ENCODE data around the gene NDUFC2. TPM values are rescaled to one million over a fixed set of nuclear protein-coding genes. Genes with fewer than 3 reads are reported as not detected.
A peak's percentile ranks its signal among the peaks of the same experiment; 100 is the strongest.

Gene NDUFC2
- total and polyA plus RNA-seq, 2 experiments from 2014 or later, result 122 to 711 TPM

DNA sequence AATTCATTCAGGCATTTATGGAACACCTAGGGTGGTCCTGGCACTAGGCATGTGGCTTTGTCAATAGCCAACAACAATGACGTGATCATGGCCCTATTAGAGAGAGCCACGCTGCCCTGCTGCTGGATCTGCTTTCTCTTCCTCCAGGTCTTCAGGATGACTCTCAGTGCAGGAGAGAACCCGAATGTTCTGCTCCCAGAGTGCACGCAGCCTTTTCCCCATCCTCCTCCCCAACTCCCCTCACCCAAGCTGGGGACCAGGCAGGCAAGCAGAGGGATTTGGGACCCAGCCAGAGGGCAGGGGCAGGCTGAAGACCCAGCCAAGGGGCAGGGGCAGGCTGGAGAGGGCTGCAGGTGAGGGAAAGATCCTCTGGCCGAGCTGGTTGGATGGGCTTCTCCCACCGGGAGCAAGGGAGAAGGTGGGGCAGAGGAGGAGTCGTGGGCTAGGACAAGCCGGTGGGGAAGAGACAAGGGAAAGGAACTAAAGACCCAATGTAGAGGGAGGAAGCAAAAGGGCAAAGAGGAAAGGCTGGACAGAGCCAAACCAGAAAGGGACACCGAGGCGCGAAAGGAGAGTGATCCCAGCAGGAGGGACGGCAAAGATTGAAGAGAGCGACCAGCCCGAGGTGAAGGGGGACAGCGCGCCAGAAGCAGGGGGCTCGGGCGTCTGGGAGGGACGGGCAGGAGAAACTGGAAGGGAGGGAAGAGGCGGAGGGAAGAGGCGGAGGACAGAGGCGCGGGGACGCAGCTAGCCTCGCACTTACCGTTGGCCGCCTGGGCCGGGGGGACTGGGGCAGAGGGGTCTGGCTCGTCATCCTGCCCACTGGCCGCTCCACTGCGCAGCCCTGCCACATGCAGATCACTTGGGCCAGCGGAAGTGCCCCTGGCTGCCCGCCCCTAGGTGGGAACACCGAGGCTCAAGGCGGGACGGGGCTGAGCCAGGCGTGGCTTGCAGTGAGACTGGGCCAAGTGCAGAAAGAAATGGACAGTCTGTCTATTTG is 57.0 kb downstream of the NDUFC2 start, which contains the start of gene KCTD14:
Gene KCTD14, minus strand, starts transcription at position 880 of the 1,000 bp plus-strand sequence. Its CDS starts 27 bp downstream, at position 853.
- Histone ChIP-seq H3K4me3 (peak within 1 kb of the TSS; percentile 71), H4K20me1 (replicated peaks; ENCODE audit: insufficient read depth) (no peaks in the 10 kb centered on the region), H3K36me3 (ENCODE audit: insufficient read depth) (no peaks in the 10 kb centered on the region), H3F3A (replicated peaks; ENCODE audit: low read depth) (peaks cover 9% of the 10 kb centered on the region), H3K9me2 (ENCODE audit: insufficient read depth) (no peaks in the 10 kb centered on the region), H3K79me2 (replicated peaks; ENCODE audit: insufficient read depth) (no peaks in the 10 kb centered on the region; the same call in 1 of the 2 replicates), H3K4me2 (peak within 1 kb of the TSS; percentile 88), H3K27ac (ENCODE audit: low read depth) (peak within 1 kb of the TSS; percentile 84; the same call in 1 of the 2 replicates), H2AFZ (peak within 1 kb of the TSS; percentile 93), H3K4me1 (ENCODE audit: insufficient read depth) (peaks cover 7% of the 10 kb centered on the region; the same call in 1 of the 2 replicates), H3K27me3 (ENCODE audit: insufficient read depth) (no peaks in the 10 kb centered on the region)
- Mint-ChIP-seq H3K9me3 (peaks cover 3% of the 10 kb centered on the region), H3K4me1 (peaks cover 19% of the 10 kb centered on the region), H3K27me3 (ENCODE audit: insufficient read depth, low read depth, poor library complexity) (no peaks in the 10 kb centered on the region), H3K36me3 (ENCODE audit: low read depth) (no peaks in the 10 kb centered on the region), H3K27ac (peak within 1 kb of the TSS; percentile 61), H3K4me3 (peak within 1 kb of the TSS; percentile 85)
- ATAC-seq, result peak; percentile 92
- TF ChIP-seq, protein P1, sequence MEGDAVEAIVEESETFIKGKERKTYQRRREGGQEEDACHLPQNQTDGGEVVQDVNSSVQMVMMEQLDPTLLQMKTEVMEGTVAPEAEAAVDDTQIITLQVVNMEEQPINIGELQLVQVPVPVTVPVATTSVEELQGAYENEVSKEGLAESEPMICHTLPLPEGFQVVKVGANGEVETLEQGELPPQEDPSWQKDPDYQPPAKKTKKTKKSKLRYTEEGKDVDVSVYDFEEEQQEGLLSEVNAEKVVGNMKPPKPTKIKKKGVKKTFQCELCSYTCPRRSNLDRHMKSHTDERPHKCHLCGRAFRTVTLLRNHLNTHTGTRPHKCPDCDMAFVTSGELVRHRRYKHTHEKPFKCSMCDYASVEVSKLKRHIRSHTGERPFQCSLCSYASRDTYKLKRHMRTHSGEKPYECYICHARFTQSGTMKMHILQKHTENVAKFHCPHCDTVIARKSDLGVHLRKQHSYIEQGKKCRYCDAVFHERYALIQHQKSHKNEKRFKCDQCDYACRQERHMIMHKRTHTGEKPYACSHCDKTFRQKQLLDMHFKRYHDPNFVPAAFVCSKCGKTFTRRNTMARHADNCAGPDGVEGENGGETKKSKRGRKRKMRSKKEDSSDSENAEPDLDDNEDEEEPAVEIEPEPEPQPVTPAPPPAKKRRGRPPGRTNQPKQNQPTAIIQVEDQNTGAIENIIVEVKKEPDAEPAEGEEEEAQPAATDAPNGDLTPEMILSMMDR (conservative IDR thresholded peaks at IDR 0.05; ENCODE audit: low read depth in 2 of 2), result no peak
- no peak for TF ChIP-seq ZNF114 (CRISPR knock-in tag; IDR thresholded peaks at IDR 0.05)
- no peak for TF ChIP-seq ZNF331 (CRISPR knock-in tag; IDR thresholded peaks at IDR 0.05; ENCODE audit: low read depth)
- TF ChIP-seq, protein P2, sequence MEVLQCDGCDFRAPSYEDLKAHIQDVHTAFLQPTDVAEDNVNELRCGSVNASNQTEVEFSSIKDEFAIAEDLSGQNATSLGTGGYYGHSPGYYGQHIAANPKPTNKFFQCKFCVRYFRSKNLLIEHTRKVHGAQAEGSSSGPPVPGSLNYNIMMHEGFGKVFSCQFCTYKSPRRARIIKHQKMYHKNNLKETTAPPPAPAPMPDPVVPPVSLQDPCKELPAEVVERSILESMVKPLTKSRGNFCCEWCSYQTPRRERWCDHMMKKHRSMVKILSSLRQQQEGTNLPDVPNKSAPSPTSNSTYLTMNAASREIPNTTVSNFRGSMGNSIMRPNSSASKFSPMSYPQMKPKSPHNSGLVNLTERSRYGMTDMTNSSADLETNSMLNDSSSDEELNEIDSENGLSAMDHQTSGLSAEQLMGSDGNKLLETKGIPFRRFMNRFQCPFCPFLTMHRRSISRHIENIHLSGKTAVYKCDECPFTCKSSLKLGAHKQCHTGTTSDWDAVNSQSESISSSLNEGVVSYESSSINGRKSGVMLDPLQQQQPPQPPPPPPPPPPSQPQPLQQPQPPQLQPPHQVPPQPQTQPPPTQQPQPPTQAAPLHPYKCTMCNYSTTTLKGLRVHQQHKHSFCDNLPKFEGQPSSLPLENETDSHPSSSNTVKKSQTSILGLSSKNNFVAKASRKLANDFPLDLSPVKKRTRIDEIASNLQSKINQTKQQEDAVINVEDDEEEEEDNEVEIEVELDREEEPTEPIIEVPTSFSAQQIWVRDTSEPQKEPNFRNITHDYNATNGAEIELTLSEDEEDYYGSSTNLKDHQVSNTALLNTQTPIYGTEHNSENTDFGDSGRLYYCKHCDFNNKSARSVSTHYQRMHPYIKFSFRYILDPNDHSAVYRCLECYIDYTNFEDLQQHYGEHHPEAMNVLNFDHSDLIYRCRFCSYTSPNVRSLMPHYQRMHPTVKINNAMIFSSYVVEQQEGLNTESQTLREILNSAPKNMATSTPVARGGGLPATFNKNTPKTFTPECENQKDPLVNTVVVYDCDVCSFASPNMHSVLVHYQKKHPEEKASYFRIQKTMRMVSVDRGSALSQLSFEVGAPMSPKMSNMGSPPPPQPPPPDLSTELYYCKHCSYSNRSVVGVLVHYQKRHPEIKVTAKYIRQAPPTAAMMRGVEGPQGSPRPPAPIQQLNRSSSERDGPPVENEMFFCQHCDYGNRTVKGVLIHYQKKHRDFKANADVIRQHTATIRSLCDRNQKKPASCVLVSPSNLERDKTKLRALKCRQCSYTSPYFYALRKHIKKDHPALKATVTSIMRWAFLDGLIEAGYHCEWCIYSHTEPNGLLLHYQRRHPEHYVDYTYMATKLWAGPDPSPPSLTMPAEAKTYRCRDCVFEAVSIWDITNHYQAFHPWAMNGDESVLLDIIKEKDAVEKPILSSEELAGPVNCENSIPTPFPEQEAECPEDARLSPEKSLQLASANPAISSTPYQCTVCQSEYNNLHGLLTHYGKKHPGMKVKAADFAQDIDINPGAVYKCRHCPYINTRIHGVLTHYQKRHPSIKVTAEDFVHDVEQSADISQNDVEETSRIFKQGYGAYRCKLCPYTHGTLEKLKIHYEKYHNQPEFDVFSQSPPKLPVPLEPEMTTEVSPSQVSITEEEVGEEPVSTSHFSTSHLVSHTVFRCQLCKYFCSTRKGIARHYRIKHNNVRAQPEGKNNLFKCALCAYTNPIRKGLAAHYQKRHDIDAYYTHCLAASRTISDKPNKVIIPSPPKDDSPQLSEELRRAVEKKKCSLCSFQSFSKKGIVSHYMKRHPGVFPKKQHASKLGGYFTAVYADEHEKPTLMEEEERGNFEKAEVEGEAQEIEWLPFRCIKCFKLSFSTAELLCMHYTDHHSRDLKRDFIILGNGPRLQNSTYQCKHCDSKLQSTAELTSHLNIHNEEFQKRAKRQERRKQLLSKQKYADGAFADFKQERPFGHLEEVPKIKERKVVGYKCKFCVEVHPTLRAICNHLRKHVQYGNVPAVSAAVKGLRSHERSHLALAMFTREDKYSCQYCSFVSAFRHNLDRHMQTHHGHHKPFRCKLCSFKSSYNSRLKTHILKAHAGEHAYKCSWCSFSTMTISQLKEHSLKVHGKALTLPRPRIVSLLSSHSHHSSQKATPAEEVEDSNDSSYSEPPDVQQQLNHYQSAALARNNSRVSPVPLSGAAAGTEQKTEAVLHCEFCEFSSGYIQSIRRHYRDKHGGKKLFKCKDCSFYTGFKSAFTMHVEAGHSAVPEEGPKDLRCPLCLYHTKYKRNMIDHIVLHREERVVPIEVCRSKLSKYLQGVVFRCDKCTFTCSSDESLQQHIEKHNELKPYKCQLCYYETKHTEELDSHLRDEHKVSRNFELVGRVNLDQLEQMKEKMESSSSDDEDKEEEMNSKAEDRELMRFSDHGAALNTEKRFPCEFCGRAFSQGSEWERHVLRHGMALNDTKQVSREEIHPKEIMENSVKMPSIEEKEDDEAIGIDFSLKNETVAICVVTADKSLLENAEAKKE (CRISPR knock-in tag; IDR thresholded peaks at IDR 0.05), result no peak
- TF ChIP-seq JUNB (IDR thresholded peaks at IDR 0.05; ENCODE audit: unreplicated experiment), result no peak
- no peak for TF ChIP-seq STAT1 (IDR thresholded peaks at IDR 0.05; ENCODE audit: unreplicated experiment)
- peak; percentile 45 for TF ChIP-seq CREB1 (CRISPR knock-in tag; IDR thresholded peaks at IDR 0.05; ENCODE audit: low read depth)
- no peak for TF ChIP-seq EZH2 (IDR thresholded peaks at IDR 0.05; ENCODE audit: low read depth, unreplicated experiment)
- TF ChIP-seq EZH2phosphoT487 (IDR thresholded peaks at IDR 0.05; ENCODE audit: unreplicated experiment), result no peak
- no peak for TF ChIP-seq NANOG (IDR thresholded peaks at IDR 0.05; ENCODE audit: borderline replicate concordance)
- peak; percentile 82 for TF ChIP-seq POLR2AphosphoS5 (IDR thresholded peaks at IDR 0.05; ENCODE audit: low read depth)
- TF ChIP-seq, protein P3, sequence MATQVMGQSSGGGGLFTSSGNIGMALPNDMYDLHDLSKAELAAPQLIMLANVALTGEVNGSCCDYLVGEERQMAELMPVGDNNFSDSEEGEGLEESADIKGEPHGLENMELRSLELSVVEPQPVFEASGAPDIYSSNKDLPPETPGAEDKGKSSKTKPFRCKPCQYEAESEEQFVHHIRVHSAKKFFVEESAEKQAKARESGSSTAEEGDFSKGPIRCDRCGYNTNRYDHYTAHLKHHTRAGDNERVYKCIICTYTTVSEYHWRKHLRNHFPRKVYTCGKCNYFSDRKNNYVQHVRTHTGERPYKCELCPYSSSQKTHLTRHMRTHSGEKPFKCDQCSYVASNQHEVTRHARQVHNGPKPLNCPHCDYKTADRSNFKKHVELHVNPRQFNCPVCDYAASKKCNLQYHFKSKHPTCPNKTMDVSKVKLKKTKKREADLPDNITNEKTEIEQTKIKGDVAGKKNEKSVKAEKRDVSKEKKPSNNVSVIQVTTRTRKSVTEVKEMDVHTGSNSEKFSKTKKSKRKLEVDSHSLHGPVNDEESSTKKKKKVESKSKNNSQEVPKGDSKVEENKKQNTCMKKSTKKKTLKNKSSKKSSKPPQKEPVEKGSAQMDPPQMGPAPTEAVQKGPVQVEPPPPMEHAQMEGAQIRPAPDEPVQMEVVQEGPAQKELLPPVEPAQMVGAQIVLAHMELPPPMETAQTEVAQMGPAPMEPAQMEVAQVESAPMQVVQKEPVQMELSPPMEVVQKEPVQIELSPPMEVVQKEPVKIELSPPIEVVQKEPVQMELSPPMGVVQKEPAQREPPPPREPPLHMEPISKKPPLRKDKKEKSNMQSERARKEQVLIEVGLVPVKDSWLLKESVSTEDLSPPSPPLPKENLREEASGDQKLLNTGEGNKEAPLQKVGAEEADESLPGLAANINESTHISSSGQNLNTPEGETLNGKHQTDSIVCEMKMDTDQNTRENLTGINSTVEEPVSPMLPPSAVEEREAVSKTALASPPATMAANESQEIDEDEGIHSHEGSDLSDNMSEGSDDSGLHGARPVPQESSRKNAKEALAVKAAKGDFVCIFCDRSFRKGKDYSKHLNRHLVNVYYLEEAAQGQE (IDR thresholded peaks at IDR 0.05; ENCODE audit: unreplicated experiment), result peak; percentile 43
- TF ChIP-seq, protein P4, sequence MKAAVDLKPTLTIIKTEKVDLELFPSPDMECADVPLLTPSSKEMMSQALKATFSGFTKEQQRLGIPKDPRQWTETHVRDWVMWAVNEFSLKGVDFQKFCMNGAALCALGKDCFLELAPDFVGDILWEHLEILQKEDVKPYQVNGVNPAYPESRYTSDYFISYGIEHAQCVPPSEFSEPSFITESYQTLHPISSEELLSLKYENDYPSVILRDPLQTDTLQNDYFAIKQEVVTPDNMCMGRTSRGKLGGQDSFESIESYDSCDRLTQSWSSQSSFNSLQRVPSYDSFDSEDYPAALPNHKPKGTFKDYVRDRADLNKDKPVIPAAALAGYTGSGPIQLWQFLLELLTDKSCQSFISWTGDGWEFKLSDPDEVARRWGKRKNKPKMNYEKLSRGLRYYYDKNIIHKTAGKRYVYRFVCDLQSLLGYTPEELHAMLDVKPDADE (IDR thresholded peaks at IDR 0.05), result peak; percentile 50; the same call in 1 of the 2 replicates
- peak; percentile 79 for DNase-seq (ENCODE audit: low spot score)
